ENCODE data around the gene APBA2.

The APBA2 gene

DNA sequence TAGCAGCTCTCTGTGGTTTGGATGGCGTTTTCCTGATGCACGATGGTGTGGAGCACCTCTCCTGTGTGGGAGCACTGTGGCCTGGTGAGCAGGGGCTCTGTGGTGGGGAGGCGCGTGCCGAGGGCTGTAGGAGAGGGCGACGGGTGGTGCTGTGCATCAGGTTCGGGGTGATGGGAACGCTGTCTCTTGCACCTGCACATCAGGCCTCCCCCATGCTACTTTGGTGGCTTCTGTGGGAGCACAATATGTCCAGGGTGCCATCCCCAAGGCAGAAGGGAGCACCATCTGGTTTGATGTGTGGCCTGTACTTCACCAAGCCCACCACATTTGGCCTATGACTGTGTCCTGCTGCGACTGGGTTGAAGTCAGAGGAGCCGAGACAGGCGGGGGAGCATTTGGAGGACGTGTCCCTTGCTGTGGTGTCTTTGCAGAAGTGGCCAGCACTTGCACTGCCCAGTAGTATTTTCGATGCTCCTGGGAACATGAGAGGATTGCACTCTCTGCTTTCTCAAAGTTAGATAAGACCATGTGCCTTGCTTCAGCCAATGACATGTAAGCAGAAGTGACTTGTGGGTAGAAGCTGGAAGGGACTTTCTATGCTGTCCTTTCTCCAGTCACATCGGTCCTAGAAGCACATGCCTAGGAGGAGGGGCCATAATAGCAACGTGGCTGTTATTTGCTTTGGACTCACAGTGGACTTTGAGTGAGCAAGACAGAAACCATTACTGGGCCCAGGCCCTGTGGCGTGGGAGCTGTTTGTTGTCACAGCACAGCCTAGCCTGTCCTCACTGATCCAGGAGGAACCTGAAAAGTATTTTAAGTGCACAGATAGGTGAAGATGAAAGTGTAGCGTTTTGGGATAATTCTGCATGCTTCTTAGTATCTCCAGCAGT lies 72.1 kb downstream of the APBA2 start:
- no peak for DNase-seq (ENCODE audit: low spot score)

DNA sequence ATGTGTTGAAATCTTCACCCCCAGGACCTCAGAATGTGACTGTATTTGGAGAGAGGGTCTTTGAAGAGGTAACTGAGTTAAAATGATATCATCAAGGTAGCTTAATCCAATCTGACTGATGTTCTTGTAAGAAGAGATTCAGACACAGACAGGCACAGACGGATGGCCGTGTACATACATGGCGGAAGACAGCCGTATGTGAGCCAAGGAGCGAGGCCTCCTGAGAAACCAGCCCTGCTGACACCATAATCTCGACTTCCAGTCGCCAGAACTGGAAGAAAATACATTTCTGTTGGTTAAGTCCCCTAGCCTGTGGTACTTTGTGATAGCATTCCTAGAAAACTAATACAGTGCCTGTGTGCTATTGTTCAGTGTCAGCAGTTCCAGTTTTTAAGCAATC lies 73.6 kb downstream of the APBA2 start:
- no peak for DNase-seq (ENCODE audit: low spot score)

GRCh38 chr15:28960979-28961378 lies 75.2 kb downstream of the APBA2 start:
- DNase-seq (ENCODE audit: low spot score), result no peak

- DNase-seq (ENCODE audit: low spot score), result no peak
Observed at GRCh38 chr15:28961391-28961790, 75.6 kb downstream of the APBA2 start.

DNA sequence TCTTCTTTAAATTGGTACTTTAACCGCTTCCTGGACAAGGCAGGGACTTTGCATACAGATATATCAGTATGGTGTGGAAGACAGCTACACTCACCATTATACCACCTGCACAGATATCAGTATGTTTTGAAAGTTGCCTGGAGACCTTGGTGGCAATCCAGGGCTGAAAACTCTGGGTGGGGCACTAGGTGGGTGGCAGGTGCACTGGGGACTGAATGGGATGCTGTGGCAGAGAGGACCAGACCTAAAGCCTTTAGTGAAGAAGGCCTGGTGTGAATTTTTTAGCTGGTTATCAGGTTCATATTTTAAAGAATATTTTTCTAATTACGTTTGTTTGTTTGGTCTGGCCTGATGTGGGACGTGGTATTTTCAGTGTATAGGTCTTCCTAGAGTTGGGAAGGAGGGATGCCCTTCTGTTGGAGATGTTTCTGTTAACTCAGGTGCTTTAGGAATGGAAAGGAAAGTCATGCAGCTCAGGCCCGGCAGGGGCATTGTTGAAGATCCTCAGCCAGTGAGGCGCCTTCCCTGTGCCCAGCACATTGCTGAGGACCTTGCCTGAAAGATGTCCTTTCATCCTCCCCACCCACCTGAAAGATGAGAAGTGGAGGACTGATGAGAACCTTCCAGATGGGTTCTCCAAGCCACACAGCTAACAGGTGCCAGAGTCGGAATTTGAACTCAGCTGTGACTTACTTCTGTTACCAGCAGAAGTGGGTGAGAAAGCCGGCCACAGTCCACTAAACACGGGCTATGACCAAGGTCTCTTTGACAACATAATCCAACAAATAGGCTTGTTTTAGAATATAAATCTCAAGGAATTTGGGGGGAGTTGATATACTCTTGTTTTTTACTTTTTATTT lies 77.3 kb downstream of the APBA2 start:
- DNase-seq (ENCODE audit: low spot score), result no peak

- no peak for DNase-seq (ENCODE audit: low spot score)
Observed at GRCh38 chr15:28963711-28964081, 77.9 kb downstream of the APBA2 start.

DNA sequence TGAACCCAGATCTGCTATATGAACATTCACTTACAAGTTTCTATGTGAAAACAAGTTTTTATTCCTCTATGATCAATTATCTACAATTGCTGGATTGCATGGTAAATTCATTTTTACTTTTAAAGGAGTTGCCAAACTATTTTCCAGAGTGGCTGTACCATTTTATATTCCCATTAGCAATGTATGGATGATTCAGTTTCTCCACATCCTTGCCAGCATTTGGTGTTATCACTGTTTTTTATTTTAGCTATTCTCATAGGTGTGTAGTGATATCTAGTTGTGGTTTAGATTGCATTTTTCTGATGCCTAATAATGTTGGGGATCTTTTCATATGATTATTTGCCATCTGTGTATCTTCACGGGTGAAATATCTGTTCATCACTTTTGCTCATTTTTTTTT lies 78.3 kb downstream of the APBA2 start:
- no peak for DNase-seq (ENCODE audit: low spot score)

- no peak for DNase-seq (ENCODE audit: low spot score)
Observed at GRCh38 chr15:28967066-28967465, 81.3 kb downstream of the APBA2 start.

- DNase-seq (ENCODE audit: low spot score), result no peak
Observed at GRCh38 chr15:28967990-28968389, 82.2 kb downstream of the APBA2 start.

- DNase-seq (ENCODE audit: low spot score), result no peak
Observed at GRCh38 chr15:28969511-28970085, 83.8 kb downstream of the APBA2 start.

GRCh38 chr15:28974142-28974541 lies 88.4 kb downstream of the APBA2 start:
- no peak for DNase-seq (ENCODE audit: low spot score)

GRCh38 chr15:28975766-28976179 lies 90.0 kb downstream of the APBA2 start:
- peak; percentile 45 for DNase-seq (ENCODE audit: low spot score)

GRCh38 chr15:28977377-28978010 lies 91.7 kb downstream of the APBA2 start:
- no peak for DNase-seq (ENCODE audit: low spot score)

DNA sequence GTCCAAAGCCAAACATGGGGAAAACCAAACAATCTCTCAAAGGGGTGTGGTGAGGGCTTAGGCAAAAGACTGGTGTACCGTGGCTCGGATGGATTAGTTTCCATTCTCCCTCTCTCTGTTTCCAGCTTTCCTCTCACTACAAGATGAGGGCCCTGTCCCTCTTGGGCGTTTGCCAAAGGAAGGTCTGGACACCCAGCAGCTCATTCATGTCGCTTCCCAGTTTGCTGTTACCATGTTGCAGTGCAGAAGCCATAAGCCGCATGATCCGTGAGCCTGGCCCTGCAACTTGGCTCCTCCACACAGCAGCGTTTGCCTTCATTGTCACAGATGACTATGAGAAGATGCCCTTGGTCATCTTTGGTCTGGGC lies 92.2 kb downstream of the APBA2 start:
- no peak for DNase-seq (ENCODE audit: low spot score)

DNA sequence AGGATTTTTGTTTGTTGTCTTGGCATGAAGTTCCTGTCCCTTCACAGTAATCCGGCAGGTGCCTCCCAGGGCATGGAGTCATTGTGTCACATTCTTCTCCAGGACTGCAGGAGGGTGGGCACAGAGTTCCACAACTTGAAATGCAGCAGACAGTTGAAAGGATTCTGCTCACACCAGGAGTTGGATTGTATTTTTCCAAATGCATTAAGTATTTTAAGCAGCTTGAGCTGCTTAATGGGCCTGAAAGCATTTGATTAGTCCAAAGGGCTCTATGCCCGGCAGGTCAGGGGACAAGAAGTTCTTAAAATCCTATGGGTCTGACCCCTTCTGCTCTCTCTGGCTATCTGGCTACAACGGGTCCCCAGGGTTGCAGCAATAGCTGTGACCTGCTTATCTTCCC lies 92.9 kb downstream of the APBA2 start:
- no peak for DNase-seq (ENCODE audit: low spot score)

GRCh38 chr15:28979208-28979841 lies 93.6 kb downstream of the APBA2 start:
- no peak for DNase-seq (ENCODE audit: low spot score)

DNA sequence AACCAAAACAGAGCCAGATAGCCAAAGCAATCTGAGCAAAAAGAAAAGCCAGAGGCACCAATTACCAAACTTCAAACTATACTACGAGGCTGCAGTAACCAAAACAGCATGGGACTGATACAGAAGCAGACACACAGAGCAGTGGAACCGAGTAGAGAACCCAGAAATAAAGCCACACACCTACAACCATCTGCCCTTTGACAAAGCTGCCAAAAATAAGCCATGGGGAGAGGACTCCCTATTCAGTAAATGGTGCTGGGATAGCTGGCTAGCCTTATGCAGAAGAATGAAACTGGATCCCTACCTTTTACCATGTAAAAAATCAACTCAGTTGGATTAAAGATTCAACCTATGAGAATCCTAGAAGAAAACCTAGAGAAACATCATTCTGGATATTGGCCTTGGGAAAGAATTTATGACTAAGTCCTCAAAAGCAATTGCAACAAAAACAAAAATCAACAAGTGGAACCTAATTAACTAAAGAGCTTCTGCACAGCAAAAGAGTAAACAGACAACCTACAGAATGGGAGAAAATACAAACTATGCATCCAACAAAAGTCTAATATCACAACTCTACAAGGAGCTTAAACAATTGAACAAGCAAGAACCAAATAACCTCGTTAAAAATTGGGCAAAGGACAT lies 95.1 kb downstream of the APBA2 start:
- DNase-seq (ENCODE audit: low spot score), result no peak

GRCh38 chr15:28981351-28981720 lies 95.6 kb downstream of the APBA2 start:
- DNase-seq (ENCODE audit: low spot score), result no peak

DNA sequence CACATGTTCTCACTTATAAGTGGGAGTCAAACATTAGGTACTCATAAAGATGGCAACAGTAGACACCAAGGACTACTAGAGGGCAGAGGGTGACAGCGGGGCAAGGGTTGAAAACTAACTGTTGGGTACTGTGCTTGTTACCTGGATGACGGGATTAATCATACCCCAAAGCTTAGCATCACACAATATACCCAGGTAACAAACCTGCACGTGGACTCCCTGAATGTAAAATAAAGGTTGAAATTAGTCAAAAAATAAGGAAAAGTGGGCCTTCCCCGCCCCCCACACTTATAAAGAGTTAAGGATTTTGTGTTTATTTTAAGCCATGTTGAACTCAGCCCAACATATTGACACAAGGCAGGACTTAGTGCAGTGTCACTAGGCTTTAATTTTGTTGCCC lies 96.1 kb downstream of the APBA2 start:
- no peak for DNase-seq (ENCODE audit: low spot score)

DNA sequence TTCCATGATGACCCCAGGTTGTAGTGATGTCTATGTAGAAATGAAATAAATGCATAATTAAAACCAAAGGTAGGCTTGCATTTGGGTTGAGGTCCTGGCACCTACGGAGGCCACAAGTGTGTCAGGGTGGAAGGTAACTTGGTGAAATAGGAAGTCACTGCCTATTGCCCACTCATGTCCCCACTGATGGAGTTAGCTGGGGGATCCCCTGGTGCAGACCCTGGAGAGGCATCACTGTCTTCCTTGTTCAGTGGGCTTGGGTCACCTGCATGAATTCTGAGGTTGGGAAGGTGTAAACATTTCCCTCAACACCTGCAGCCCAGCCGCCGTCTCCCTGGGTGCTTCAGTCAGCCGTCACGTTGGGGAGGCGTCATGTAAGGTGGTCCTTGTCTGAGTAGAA lies 97.1 kb downstream of the APBA2 start:
- DNase-seq (ENCODE audit: low spot score), result no peak

Measured in HuH-7.5 (cell line).